GM18861 (cell line): ENCODE measurements around the gene SYNGR3.
"Not testable (repeated sequence)": the region's sequence is repeated elsewhere in the genome, so short reads cannot be mapped to it uniquely, and the experiment has no call there.

Experiments
- ATAC-seq: cut with Tn5 transposase; IDR thresholded peaks from one replicate; pipeline ENCODE4 v1.9.1; 2021; ENCODE audit not compliant: unreplicated experiment

SYNGR3 gene

GRCh38 chr16:2026461-2027023 lies 36.8 kb downstream of the SYNGR3 start, which contains the start of gene NHERF2:
NHERF2 (plus strand) TSS chr16:2026902; CDS start chr16:2027006, 104 bp downstream.
- no peak for ATAC-seq

GRCh38 chr16:2027024-2028010 lies 37.5 kb downstream of the SYNGR3 start:
- ATAC-seq: no peak

- no peak for ATAC-seq
Observed at GRCh38 chr16:2028146-2028545, 38.4 kb downstream of the SYNGR3 start.

GRCh38 chr16:2028620-2029220 lies 39.0 kb downstream of the SYNGR3 start:
- ATAC-seq: no peak

- no peak for ATAC-seq
Observed at GRCh38 chr16:2029350-2029749, 39.6 kb downstream of the SYNGR3 start.

- ATAC-seq: no peak
Observed at GRCh38 chr16:2030036-2030435, 40.3 kb downstream of the SYNGR3 start.

GRCh38 chr16:2031081-2031577 lies 41.4 kb downstream of the SYNGR3 start:
- no peak for ATAC-seq

- ATAC-seq: no peak
Observed at GRCh38 chr16:2032285-2033056, 42.7 kb downstream of the SYNGR3 start.

GRCh38 chr16:2033057-2033908 lies 43.5 kb downstream of the SYNGR3 start:
- ATAC-seq: no peak

- not testable (repeated sequence) for ATAC-seq
Observed at GRCh38 chr16:2033909-2034695, 44.3 kb downstream of the SYNGR3 start.

- ATAC-seq: no peak
Observed at GRCh38 chr16:2034696-2035430, 45.1 kb downstream of the SYNGR3 start.

GRCh38 chr16:2035431-2036199 lies 45.8 kb downstream of the SYNGR3 start:
- no peak for ATAC-seq

GRCh38 chr16:2036200-2036966 lies 46.6 kb downstream of the SYNGR3 start:
- no peak for ATAC-seq

GRCh38 chr16:2037115-2037514 lies 47.3 kb downstream of the SYNGR3 start:
- no peak for ATAC-seq

GRCh38 chr16:2037647-2038381 lies 48.0 kb downstream of the SYNGR3 start:
- ATAC-seq: no peak
